NCI-H2196 treated with DMSO at 0.1 percent for 48 hours (cell line): ENCODE measurements around the gene CSK.
"Not testable (repeated sequence)": the region's sequence is repeated elsewhere in the genome, so short reads cannot be mapped to it uniquely, and the experiment has no call there.

Experiments used
- DNase-seq: peaks from one replicate; lab custom pipeline; 2025; ENCODE audit not compliant: unreplicated experiment; lab: John Stamatoyannopoulos, UW

CSK gene

DNA sequence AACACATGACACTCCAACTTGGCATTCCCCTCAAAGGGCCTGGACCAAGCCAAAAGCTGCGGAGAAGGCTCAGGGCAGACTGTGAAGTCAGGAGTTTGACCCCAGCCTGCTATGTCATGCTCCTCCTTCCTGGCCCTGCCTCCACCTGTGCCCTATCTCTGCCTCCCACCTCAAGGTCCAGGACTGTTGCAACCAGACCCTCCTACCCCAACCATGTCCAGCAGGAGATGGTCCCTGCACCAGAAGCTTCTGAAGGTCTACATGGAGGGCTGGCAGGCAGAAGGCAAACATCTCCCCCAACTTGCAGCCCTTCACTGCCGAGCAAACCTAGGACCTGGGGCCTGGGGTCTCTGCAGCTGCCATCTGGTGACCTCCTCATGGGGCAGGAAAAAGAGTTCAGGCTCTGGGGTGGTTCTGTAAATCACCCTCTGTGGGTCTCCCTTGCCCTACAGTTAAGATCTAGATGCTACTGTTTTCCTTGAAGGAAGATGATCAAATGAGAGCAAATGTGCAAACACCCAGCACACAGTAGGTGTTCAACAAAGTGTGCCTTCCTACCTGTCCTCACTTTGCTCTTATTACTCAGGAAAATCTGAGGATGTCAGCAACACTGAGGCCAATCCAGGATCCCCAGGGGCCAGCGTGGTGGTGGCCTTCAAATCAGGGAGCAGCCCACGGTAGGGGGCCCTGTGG, 11.5 kb upstream of the CSK start:
- DNase-seq, result no peak

DNA sequence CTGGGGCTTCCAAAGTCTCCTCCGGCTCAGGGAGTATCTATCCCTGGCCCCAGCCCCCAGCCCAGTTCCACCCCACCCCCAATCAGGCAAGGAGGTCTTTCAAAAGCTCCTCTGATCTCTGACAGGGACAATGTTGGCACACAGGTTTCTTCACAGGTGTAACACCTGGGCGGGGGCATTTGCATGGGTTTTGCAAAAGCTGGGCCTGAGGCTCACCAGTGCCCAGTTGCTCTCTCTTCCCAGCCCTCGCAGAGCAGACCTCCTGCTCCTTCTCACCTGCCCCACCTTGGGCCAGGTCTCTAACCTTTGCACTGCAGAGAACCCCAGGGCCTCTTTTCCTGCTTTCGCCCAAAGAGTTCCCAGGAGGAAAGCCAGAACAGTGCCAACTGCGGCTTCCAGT, 8.6 kb upstream of the CSK start:
- DNase-seq, result no peak

DNA sequence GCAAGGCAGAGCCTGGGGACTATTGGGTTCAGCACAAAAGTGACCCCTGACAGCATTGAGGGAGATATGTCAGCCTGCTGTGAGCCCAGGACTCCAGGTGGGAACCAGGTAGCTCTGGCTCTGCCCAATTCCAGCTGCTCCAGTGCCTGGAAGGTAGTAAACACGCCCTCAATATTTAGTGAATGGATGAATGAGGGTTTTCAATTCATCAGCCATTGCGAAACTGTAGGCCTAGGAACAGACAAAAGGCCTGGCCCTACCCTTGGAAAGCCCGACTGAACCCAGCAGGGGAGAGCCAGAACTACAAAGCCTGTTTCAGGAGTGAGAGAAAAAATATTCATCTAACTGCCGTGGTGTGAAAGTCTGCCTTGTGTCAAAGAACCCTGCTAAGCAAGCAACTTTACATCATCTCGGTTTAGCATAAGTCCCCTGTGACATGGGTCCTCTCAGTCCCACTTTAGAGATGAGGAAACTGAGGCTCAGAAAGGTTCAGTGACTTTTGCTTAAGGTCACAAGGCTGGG, 8.1 kb upstream of the CSK start:
- DNase-seq, result no peak

DNA sequence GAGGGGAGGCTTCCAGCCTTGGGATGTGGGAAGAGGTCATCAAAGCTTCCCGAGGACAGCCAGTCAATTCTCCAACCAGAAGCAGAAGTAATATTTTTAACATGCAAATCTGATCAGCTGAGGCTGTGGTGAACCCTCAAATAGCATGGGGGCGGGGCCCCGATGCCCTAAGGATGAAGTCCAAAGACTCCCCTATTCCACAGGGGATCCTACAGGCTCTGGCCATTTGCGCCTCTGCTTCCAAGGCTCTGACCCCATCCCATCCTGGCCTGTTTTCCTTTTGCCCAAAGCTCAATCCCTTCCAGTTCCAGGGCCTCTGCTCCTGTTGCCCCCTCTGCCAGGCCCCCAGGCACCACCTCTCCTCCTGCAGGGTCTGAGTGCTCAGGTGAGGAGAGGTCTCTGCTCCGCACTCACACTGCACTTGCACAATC, 6.7 kb upstream of the CSK start:
- DNase-seq, result no peak

DNA sequence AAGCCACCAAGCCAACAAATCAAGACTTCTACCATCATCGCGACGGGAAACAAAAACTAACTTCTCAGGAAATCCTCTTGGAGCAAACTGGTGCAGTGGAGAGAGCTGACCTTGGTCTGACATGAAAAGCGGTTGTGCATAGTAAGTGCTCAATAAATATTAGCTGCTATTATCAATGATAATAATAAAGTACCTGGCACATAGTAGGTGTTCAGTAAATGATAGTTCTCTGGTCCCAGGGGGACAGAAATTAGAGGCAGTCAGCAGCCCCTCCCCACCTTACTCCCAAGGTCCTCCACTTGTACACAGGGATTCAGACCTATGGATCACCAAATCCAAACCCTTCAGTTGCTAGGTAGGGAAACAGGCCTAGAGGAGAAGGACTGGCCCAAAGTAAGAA, 6.0 kb upstream of the CSK start:
- no peak for DNase-seq

DNA sequence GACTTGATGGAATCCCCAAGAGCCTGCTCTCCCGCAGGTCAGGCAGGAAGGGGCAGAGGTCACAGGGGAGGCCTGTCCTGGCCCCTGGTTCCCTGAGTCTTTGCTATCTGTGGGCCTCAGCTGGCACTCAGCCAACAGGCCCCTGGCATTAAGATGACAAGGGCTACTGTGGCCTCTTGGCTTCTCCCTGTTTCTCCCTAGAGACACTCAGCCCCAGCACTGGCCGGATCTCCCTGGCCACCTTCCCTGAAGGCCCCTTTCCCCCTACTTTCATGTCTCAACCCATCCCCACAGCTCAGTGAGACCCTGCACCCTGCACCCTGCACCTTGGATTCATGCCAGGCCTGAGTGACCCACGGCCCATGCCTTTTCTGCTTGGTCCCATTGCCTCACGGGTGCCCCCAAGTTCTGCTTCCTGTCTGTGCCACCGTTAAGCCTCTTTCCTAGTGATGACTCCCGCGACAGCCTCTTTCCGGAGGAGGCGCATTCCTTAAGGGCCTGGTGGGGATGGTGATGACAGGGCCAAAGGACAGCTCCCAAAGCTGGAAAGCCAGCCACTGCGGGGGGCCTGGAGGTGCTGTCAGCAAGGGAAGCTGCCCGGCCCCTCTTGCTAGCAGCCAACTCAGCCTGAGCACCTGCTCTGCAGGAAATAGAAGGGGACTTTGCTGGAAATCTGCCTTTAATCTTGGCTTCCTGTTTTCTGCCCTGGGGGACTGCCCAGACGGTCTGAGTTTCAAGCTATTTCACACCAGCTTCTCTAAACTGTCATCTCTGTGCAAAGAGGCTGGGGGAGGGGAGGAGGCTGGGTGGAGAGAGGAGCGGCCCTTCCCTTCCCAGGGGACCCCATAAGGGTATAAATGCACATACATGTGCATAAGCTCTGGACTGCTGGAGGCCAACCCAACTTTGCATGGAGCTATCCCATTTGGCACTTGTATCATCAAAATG, 4.8 kb upstream of the CSK start:
- no peak for DNase-seq

DNA sequence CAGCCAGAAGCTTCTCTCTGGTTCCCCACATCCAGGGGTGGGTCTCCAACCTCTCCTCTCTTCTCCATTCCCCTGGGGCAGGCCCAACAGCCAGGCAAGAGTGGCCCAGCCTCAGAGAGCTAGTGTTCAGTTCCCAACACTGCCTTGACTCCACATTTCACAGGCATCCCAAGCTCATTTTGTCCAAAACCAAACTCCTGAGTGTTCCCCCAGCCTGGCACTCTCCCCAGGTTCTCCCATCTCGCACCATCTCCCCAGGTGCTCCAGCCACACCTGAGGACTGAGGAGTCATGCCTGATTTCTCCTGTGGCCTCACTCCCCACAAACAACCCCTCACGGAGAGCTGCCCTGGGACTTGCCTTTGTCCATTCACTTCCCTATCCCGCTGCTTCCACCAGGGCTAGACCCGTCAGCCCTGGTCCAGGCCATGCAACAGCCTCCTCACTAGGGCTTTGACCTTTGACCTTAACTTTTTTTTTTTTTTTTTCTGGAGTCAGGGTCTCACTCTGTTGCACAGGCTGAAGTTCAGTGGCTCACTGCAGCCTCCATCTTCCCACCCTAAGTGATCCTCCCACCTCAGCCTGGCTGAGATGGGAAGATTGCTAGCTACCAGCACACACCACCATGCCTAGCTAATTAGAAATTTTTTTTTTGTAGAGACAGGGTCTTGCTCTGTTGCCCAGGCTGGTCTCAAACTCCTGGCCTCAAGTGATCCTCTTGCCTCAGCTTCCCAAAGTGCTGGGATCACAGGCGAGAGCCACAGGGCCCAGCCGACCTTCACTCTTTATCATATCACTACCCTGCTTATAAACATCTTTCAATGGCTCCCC, 3.9 kb upstream of the CSK start:
- no peak for DNase-seq

DNA sequence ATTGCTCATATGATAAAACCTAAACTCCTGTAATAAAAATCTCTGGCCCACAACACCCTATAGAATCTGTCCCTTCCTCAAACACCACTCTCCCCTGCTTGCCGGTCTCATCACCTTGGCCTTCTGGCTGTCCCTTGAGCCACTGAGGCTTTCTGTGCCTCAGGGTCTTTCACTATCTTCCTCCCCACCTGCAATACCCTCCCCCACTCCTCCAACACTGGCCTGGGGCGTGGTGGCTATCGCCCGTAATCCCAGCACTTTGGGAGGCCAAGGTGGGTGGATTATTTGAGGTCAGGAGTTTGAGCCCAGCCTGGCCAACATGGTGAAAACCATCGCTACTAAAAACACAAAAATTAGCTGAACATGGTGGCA, 3.3 kb upstream of the CSK start:
- DNase-seq, result no peak

DNA sequence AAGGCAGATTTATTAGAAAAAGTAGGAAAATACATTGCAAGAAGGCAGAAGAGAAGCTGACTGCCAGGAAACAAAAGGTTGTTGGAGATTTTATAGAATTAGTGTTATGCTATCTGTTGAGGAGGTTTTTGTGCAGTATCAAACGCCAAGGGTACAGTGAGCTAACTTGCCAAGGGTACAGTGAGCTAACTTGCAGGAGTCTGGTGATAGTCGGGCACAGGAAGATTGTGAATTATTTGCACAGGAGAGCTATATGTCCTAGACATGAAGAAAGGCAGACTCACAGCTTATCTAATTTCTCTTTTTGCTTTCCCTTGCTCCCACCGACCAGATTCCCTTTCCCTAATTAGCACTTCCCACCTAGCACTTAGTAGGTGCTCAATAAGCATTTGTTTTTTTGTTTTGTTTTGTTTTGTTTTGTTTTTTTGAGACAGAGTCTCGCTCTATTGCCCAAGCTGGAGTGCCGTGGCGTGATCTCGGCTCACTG, 2.7 kb upstream of the CSK start:
- DNase-seq, result no peak

DNA sequence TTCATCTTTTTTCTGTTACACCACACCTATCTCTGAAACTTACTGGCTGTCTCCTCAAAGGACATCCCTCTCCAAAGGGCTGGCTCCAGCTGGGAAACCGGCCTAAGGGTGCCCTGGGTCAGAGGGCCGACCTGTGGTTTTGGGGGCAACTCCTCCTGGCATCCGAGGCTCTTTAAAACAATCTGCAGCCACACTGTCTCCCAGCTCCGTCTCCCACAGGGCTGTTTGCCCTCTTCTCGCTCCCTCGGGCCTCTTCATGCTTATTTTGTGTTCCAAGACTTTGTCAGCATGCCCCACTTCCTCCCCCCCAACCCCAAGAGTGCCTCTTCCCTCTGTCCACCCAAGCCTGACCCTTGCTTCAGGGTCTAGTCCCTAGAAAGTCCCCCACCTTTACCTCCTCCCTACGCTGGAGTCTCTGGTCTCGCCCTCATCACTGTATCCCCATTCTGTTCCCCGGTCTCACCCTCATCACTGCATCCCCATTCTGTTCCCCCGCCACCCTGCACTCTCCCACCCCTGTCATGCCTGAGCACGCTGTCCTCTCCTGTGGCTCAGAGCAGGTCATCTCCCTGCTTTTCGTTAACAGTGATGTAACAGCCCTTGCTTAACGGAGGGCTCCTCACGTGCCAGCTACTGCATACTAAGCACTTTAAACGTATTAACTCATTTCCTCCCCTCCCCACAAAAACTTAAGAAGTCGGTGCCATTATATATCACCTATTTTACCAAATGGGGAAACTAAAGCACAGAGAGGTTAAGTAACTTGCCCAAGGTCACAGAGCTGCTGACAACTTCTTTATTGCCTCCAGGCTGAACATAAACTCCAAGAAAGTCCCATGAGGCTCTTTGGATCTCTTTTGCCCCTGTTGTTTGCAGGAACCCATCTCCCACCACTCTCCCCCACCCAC, 1.1 kb upstream of the CSK start:
- no peak for DNase-seq

DNA sequence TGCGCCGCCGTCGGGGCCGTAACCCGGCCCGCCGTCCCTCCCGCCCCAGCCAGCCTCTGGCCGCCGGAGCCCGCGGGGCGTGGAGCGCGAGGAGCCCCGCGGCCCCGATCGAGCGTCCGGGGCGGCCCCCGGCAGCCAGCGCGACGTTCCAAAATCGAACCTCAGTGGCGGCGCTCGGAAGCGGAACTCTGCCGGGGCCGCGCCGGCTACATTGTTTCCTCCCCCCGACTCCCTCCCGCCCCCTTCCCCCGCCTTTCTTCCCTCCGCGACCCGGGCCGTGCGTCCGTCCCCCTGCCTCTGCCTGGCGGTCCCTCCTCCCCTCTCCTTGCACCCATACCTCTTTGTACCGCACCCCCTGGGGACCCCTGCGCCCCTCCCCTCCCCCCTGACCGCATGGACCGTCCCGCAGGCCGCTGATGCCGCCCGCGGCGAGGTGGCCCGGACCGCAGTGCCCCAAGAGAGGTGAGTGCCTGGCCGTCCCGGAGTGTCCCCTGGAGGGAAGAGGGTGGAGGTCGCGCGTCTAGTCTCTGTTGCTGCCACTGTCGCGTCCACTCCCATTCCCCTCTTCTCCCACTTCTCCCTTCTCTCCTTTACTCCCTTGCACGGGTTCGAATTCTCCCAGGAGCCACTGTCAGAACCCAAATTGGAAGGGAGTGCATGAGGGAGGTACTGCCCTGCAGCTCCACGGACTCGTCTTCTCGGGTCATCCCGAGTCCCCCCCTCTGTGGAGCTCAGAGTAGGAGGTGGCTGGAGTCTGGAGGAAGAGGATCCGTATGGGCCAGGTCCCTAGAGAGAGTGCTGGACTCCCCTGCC, 585 bp downstream of the CSK start:
- DNase-seq, result no peak

DNA sequence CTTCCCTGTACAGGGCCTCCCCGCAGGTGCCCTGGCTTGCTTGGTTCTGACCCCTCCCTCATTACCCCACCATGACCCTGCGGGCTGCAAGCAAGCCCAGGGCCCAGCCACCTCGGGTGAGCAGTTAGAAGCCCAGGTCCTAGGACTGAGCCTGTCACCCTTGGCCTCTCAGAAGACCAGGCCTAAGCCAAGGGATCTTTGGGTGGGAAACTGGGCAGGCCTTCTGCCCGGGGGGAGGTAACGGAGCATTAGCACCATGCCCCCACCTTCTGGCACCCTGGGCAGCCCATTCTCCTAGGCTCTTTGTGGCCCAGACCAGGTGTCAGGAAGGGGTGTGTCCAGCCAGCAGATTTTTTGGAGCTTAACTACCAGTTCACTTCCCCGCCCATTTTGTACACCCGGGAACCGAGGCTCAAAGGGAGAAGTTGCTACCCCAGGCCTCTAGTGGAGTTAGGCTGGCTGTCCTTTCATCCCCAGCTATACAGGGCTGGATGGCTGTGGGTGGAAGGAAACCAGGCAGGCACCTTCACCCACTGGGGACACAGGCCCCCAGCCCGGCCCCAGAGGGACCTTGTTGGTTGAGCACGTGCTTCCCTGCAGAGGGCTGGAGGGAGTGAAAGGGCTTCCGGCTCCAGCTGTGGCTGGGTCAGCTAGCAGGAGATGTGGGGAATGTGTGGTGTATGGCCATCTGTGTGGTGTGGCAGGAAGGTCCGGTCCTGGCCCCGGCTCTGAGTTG, 1.4 kb downstream of the CSK start:
- DNase-seq, result no peak

DNA sequence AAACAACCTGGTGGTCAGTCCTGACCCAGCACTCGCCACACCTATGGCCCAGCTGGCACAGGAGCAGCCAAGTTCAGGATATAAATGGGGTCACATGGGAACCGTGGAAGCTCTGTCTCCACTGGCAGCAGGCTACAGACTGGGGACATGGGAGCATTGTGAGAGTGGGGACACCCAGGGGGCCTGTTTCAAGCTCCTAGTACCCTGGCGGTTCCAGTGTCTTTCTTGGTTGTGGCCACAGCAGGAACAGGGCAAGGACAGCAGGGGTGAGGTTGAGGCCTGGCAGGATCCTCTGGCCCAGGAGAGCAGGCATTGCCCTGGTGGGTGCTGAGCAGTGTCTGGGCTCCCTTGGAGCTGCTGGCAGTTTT, 1.9 kb downstream of the CSK start:
- no peak for DNase-seq

DNA sequence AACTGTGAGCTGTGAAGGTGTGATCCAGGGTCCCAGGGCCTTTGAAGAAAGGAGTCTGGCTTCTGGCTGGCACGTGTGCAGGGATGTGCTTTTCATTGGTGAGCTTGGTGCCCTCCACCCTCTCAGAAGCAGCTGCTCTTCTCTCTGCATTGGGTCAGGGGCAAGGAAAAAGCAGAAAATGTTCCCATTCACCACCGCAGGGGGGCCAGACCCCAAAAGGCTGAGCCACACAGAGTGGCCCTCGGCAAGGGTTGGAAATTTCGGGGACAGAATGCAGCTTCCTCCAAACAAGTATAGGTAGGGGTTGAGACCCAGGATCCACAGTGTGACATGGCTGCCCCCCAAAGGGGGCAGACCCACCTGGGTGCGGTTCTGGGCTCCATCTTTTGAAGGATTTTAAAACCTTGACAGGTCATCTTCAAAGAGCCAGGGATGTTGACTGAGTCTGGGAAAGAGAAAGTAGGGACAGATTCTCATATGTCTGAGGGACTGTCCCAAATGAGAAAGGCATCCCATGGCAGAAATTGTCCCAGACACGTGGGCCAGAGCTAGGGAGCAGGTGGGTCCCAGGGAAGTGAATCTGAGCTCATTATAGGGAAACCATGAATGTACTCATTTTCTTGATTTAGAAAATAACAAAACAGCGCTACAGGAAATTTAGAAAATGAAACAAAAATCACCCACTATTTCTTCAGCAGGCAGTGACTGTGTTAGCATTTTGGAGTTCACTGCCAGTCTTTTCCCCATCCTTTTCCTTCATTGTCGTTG, 2.7 kb downstream of the CSK start:
- no peak for DNase-seq

DNA sequence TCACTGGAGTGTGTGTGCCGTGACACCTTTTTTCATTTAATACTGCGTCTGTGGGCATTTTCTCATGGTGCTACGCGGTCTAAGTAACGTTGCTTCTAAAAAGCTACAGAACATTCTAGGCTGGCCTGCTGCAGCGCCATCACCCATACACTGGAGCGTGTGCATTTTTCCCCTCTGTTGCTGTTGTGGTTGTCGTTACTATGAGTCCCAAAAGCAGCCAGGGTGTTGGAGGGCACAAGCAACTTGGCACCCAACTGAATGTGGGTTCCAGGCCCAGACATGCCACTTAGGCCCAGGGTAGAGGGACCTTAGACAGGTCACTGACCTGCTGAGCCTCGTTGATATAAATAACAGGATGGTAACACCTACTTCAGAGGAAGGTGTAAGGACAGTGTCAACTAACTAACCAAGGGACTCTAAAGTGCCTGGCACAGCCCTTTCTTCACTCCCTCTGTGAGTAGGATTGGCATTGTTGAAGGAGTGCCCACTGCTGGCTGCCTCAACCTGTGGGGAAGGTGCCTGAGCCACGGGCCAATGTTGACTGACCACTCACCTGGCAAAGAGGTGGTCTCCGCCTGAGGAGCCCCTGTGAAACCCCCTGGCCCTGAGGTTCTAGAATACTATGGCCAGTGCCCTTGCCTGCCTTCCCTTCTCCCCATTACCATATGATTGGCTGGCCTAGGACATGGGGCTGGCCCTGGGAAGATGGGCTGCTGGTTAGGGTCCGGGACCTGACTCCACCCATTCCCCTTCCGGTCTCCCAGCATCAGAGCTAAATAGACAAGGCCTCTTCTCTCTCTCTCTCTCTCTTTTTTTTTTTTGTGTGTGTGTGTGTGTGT, 3.5 kb downstream of the CSK start:
- no peak for DNase-seq

DNA sequence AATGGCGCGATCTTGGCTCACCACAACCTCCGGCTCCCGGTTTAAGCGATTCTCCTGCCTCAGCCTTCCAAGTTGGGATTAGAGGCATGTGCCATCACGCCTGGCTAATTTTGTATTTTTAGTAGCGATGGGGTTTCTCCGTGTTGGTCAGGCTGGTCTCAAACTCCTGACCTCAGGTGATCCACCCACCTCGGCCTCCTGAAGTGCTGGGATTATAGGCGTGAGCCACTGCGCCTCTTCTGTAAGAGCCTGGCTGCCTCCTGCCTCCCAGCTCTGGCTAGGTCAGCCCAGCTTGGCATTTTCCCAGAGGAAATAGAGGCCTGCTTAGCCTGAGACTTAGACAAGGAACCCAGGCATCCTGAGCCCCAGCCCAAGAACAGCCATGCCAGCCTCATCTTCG, 4.2 kb downstream of the CSK start:
- DNase-seq, result not testable (repeated sequence)

DNA sequence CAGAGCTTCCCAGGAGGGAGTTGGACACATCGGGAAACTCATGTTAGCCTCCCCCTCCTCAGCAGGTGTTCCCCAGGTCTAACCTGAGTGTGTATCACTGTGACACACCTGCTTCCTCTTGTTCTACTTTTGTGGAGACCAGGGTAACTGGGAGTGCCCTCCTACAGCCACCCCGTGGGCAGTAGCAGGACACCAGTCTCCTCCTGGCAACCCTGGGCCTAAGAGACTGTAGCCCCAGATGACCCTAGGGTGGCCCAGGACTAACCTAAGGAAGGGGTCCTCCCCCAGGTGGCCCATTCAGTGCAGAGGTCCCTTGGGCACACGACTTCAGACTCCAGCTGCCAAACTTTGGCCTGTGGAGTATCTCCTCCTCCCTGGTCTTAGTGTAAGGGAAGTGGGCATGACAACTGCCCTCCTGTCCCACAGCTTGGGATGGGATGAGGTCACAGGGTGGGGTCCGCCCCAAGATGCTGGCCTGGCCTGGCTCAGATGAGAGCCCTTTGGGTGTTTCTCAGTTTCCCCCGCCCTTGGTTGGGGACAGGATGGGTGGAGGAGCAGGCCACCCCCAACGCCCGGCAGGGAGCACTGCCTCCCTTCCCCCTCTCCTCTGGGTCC, 4.8 kb downstream of the CSK start:
- DNase-seq, result no peak
